HG03457 (cell line): ENCODE results near the gene CLIC5.

ENCODE experiments used
- ATAC-seq: cut with Tn5 transposase; IDR thresholded peaks from one replicate; pipeline ENCODE4 v1.9.1; 2021; ENCODE audit warnings: moderate number of reproducible peaks; ENCODE audit not compliant: unreplicated experiment

Gene CLIC5

DNA sequence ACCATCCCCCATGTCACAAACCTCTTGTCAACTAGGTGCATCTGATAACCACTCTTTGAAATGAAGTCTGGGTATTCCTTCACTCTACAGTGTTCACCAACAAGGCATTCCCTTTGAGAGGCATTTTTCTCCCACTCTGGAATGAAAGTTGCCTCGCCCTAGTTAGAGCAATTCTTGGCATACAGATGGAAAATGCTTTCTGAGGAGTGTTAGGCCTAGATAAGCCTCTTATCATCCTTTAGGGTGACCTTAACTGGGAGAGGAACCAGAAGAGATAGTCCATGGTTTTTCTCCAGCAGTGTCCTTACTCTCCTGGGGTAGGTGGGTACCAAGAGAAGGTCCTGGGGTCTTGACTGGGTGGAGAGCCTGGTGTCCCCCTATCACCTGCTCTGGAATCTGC lies 14.8 kb downstream of the CLIC5 start:
- no peak for ATAC-seq

DNA sequence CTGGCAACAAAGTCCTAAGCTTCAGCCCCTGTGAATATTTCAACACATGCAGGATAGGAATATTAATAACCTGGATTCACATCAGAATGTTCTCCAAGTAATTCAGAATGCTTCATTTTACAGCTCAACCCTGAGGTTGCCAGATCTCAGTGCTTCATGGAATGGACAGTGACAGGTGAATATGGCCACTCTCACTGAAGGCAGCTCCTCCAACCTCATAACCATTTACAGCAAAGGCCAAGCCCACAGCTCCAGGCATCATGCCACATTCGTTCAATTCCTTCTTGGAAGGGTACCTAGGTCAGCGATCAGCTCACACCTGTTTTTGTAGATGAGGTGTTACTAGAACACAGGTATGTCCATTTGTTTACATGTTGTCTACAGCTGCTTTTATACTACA lies 17.1 kb downstream of the CLIC5 start:
- ATAC-seq = no peak

- ATAC-seq = no peak
Measured at GRCh38 chr6:45997875-45998506, 17.7 kb downstream of the CLIC5 start.

- ATAC-seq = no peak
Measured at GRCh38 chr6:45991189-45991588, 24.5 kb downstream of the CLIC5 start.

- no peak for ATAC-seq
Measured at GRCh38 chr6:45990162-45990561, 25.5 kb downstream of the CLIC5 start.

DNA sequence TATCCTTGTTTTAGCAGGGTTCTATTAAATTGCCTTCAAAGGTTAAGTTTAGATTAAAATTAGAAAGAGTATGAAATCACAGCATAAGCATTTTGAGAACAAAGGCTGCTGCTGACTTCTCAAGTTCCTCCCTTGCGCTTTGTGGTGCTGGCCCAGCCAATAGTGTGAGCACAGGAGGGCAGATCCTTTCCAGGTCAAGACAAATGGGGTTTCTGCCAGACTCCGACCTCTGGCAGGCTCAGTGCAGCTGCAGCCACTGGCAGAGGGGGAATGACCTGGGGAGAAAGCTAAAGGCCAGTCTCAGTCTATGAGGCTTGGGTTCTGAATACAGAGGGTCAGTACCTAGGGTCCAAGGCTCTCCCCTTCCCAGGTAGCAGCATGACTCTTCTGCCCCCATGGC lies 27.0 kb downstream of the CLIC5 start:
- no peak for ATAC-seq

DNA sequence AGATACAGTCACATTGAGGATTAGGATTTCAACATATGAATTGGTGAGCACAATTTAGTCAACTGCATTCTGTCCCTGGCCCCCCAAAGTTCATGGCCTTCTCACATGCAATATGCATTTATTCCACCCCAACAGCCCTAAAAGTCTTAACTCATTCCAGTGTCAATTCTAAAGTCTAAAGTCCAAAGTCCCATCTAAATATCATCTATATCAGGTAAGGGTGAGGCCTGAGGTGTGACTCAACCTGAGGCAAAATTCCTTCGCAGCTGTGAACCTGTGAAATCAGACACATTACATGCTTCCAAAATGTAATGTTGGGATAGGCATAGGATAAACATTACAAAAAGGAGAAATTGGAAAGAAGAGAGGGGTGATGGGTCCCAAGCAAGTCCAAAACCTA lies 27.8 kb downstream of the CLIC5 start:
- ATAC-seq = no peak

GRCh38 chr6:45986746-45987274 lies 28.9 kb downstream of the CLIC5 start:
- no peak for ATAC-seq

DNA sequence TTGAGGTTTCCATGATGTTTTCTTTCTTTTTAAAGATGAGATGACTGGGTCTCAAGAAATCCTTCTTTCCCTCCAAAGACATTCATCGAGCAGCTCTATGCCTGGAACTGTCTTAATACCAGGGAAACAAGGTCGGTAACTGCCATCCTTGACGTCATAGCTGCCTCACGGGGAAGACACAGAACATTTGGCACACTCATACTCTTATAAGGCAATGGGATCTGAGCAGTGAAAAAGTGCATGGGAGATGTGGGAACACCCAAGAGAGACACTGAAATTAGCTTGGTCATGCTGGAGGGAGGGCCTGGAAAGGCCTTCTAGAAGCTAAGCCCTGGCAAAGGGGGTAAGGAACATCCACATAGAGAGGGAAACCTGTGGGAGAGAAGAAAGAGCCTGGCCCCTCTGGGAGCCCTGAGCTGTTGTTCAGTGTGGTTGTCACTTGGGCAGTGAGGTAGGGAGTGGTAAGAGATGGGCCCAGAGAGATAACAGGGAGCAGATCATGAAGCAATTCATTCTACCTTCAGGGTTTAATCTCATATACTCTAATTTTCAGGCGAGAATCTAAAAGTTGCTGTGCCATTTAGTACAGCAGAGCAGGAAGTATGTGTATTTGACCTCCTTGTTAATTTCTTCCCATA lies 30.8 kb downstream of the CLIC5 start:
- no peak for ATAC-seq

DNA sequence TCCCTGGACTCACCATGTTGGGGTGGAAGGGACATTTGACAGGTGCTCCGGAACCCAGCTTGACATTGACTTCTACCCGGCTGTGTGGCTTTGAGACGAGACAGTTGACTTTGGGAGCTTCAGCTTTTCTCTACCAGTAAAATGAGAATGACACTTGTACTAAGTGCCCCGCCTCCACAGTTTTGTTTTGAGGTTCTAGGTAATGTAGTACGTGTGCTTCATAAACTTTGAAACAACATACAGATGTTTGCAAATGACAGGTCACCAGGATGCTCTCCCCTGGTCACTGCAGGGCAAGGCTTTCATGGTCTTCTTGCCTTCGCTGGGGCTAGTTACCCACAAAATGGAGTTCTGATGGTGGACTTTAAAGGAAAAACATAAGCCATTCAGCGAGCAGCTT lies 31.3 kb downstream of the CLIC5 start:
- no peak for ATAC-seq

GRCh38 chr6:45983062-45983461 lies 32.6 kb downstream of the CLIC5 start:
- ATAC-seq = no peak

DNA sequence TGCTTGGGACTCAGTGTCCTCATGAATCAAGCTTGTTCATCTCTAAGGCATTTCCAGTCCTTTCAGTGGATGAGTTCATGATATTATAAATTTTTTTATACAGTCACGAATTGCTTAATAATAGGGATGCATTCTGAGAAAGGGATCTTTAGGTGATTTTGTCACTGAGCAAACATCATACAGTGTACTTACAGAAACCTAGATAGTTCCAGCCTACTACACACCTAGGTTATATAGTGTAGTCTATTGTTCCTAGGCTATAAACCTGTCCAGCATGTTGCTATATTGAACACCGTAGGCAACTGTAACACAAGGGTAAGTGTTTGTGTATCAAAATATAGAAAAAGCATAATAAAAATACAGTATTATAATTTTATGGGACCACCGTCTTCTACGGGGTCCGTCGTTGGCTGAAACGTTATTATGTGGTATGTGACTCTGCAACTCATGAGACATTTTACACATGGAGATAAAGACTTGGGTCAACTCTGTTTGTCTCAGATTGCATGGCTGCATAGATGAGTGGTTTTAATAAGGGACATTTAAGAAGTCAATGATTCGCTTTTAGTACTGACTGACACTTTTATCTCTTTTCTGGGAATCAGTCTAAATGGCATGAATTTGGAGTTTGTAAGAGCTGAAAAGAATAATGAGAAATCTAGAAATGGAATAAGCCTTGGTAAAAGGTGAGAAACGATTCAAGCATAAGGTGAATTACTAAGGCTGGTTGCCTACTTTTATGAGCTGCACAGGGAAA lies 33.2 kb downstream of the CLIC5 start:
- no peak for ATAC-seq

DNA sequence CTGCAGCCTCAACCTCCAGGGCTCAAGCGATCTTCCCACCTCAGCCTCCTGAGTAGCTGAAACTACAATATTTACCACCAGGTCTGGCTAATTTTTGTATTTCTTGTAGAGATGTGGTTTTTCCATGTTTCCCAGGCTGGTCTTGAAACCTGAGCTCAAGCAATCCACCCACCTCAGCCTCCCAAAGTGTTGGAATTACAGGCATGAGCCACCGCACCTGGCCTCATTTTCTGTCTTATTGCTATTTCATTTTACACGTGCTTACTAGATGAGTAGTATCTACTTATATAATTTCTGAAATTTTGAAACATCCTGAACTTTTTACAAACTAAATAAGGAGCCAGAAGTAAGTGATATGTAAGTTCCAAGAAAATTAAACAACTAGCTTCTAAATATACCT lies 34.6 kb downstream of the CLIC5 start:
- no peak for ATAC-seq

DNA sequence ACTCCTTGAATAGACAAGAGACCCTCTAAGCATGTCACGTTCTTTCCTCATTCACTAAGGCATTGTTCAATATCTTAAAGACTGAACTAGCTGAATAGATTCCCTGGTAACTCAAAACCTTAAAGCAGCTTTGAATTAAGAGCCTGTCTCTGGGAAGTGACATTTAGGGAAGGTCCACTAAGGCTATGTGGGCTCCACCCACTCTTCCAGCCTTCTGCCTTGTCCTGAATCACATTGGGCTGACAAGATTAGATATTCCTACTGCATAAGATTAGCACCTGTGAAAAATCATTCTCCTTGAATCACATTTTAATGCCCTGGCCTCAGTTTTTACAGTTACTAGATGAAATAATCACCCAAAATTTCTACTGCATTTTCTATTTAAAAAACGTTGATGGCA lies 36.3 kb downstream of the CLIC5 start:
- no peak for ATAC-seq

DNA sequence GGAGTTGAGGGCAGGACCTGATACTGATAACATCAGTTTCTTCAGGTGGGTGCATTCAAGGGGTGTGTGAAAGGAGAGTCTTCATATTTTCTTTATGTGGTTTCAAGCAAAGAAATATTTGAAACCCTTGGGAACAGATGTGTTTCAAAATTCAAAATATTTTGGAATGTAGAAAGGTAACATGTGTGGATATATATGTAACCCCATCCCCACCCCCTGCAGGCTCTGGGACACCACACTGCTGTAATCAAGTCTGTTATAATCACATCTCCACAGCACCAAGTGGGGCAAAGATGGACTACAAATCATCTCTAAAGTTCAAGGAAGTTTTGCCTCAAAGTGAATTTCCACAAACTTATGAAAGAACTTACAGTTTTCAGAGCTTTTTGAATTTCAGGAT lies 41.1 kb downstream of the CLIC5 start:
- ATAC-seq = no peak

DNA sequence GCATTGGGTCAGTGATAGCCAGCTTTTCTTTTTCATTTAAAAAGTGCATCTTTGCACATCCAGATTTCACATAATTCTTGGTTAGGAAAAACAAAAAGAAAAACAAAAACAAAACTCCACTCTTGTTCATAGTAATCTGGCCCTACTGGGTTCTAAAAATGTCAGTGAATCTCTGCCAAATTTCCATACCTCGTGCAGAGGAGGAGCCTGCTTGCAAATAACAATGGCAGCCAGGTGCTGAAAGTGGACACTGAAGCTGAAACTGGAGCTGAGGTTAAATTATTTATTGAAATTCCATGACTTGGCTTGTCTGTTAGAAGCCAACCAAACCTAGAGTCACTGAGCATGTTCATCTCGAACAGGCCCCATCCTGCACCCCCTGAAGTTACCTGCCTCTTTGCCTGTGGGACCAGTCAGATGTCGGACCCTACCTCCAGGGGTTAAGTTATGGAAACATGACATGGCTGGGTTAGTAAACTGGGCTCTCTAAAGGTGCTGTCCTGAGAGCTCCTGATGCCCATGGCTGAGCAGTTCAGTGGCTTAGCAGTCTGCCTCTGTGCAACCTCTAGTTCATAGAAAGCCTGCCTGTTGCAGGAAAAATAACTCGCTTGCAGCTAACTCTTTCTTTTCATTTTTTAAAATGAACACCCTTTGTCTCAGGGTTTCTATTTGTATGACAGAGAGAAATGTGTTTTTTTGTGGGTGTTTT lies 42.7 kb downstream of the CLIC5 start:
- ATAC-seq = no peak

- ATAC-seq = no peak
Measured at GRCh38 chr6:45971287-45971686, 44.4 kb downstream of the CLIC5 start.

- ATAC-seq = no peak
Measured at GRCh38 chr6:45970326-45970725, 45.3 kb downstream of the CLIC5 start.

- no peak for ATAC-seq
Measured at GRCh38 chr6:45969883-45970282, 45.8 kb downstream of the CLIC5 start.

GRCh38 chr6:45969026-45969425 lies 46.6 kb downstream of the CLIC5 start:
- no peak for ATAC-seq

- ATAC-seq = no peak
Measured at GRCh38 chr6:45967363-45967762, 48.3 kb downstream of the CLIC5 start.
